NCI-H69 (cell line): ENCODE measurements around the gene DDX28.

Experiments
- DNase-seq: peaks from one replicate; lab custom pipeline; 2025; lab: John Stamatoyannopoulos, UW

The DDX28 gene, protein sequence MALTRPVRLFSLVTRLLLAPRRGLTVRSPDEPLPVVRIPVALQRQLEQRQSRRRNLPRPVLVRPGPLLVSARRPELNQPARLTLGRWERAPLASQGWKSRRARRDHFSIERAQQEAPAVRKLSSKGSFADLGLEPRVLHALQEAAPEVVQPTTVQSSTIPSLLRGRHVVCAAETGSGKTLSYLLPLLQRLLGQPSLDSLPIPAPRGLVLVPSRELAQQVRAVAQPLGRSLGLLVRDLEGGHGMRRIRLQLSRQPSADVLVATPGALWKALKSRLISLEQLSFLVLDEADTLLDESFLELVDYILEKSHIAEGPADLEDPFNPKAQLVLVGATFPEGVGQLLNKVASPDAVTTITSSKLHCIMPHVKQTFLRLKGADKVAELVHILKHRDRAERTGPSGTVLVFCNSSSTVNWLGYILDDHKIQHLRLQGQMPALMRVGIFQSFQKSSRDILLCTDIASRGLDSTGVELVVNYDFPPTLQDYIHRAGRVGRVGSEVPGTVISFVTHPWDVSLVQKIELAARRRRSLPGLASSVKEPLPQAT

DNA sequence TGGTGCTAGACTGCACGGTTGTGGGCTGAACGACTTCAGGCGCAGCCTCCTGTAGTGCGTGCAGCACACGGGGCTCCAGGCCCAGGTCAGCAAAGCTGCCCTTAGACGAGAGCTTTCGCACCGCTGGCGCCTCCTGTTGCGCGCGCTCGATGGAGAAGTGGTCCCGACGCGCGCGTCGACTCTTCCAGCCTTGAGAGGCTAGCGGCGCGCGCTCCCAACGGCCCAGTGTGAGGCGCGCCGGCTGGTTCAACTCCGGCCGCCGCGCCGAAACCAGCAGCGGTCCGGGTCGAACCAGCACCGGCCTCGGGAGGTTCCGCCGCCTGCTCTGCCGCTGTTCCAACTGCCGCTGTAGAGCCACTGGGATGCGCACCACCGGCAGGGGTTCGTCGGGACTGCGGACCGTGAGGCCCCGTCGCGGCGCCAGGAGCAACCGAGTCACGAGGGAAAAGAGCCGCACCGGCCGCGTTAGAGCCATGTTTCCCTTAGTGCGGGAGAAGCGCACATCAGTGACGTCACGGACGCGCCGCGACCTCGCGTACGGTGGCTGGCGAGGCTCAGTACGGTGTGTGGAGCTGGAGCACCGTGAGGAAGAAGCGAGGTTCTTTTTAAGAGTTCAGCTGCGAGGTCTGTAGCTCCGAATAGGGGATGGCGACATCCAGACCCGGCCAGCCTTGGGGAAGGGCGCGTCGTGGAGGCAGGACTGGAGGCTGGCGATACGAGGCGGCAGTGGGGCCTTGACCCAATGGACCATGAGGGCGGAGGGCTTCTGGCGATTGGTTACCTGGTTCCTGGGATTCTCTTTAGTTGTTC lies at the start of gene DDX28, which contains the start of gene DUS2:
DDX28 (minus strand) TSS at position 505 of the 810 bp plus-strand sequence; CDS start at position 475, 30 bp downstream.
DUS2 (plus strand) TSS at position 557 of the 810 bp plus-strand sequence. CDS start 14,740 bp downstream, outside the sequence.
- peak; percentile 86 for DNase-seq

DNA sequence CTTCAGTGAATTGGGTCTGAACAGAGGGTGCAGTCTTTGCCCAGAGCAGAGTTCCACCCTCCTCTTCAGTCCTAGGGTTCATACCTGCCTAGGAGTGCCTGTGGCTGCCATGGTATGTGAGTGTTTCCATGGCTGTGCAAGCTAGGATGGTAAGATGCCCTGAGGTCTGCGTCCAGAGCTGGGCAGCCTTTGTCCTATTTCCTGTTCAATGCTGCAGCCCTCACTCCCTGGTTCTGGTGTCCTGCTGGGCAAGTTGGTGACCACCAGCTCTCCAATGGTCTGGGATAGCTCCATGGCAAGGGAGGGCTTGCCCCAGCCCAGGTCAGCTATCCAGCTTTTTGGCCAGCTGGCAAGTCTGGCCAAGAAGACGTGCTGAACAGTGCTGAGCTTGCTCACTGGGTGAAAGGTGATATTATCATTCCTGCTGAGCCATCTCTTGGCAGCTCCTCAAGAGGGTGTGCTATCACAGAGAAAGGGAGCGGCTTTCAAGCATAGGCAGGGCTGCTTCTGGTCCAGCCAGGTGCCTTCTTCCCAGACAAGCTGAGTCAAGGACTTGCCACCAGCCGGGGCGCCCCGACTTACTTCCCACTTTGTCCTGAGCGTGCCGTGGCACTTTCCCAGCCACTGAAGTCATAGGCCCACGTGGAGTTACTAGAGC lies 49.1 kb upstream of the DDX28 start:
- no peak for DNase-seq

- no peak for DNase-seq
Measured at GRCh38 chr16:68071518-68071901, 48.5 kb upstream of the DDX28 start.

- no peak for DNase-seq
Measured at GRCh38 chr16:68070806-68071517, 47.9 kb upstream of the DDX28 start.

- DNase-seq, result no peak
Measured at GRCh38 chr16:68070249-68070730, 47.3 kb upstream of the DDX28 start.

DNA sequence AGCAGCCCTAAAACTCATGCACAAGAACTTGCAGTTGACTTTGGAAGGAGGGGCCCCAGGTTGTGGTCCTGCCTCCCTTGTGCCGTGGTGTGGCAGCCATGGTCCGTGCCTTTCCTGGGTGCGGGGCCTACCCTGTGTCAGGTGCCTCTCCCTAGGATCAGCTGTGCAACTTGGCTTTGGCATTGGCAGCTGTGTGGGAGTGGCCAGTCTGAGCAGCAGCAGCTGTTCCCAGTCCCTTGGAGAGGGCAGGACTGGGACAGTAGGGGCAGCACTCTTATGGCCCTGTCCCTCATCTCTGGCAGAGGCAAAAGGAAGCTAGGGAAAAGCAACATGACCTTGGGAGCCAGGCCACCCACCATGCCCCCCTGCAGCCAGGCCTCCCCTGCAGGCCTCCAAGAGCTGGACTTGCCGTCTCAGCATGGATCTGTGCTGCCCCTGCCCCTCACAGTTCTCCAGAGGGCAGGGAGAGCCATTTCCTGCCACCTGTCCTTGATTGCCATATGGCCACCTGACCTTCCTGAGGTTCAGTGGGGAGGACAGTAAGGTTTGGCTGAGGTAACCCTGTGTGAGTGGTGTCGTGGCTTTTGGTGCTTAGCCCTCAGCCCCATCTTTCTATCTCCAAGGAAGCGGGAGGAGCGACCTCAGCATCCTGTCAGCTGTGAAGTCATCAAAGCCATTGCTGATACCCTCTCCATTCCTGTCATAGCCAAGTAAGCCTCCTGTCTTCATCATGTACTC lies 46.6 kb upstream of the DDX28 start:
- DNase-seq, result peak; percentile 41

- no peak for DNase-seq
Measured at GRCh38 chr16:68068926-68069325, 45.9 kb upstream of the DDX28 start.

GRCh38 chr16:68066763-68067162 lies 43.7 kb upstream of the DDX28 start:
- no peak for DNase-seq

DNA sequence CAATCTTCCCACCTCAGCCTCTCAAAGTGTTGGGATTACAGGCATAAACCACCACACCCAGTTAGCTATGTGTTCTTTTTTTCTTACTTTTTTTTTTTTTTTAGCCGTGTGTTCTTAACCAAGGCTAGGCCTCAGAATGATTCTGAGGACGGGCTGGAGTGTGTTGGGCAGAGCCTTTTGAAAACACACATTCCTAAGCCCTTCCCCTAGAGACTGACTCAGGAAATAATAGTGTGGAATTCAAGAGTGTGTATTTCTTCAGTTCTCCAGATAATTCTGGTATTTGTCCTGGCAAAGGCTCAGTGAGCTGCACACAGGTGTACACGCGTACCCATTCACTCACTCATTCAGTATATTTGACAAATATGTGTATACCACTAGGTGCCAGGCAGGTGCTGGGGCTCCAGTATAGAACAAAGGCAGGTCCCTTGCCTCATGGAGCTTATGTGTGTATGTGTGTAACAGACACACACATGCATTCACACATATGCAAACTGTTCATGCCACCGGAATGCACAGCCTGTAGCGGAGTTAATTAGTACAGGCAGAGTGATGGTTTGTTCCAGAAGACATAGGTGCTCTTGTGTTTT lies 42.8 kb upstream of the DDX28 start:
- no peak for DNase-seq

DNA sequence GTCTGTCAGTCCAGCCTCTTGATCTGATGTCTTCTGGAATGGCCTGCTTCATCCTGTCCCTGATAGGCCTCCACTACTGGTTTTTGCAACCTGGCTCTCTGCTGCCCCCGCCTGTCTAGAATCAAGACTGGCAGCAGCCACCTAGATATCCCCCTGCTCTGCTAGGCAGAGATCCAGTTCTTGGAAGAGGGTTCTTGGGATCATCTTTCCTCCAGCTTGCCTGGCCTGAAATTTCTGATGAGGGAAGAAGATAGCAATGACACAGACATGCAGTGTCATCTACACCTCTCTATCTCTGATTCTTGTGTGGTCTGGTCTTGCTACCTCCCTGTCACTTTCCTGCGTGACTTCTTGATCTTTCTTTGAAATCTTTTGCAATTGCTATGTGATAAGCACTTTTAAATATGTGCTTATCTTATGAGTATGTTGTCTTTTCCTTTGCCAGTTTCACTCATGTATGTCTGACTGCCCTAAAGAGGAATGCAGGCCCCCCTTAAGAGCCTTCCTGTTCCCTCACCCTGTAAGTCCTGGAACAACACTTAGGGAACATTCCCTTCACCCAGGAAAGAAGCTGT lies 41.8 kb upstream of the DDX28 start:
- DNase-seq, result peak; percentile 56

- DNase-seq, result no peak
Measured at GRCh38 chr16:68062910-68063393, 39.9 kb upstream of the DDX28 start.

DNA sequence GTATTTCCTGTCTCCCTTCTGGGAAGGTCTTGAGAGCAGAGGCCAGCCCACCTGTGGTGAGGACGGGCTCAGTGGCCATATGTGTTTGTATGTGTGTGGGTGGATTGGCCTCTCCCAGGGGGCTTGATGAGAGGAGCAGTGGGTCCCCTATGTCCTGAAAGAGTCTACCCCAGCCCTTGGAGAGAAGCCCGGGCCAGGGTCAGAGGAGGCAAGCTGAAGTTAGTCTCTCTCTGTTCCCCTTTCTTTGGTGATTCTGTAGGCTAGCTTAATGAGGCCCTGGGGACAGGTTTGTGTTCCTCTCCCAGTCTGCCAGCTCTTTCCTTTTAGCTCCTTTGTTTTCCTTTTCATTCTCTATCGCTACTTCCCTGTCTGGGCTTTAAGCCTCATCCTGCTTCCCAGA lies 38.4 kb upstream of the DDX28 start:
- no peak for DNase-seq

- no peak for DNase-seq
Measured at GRCh38 chr16:68059804-68060203, 36.8 kb upstream of the DDX28 start.

DNA sequence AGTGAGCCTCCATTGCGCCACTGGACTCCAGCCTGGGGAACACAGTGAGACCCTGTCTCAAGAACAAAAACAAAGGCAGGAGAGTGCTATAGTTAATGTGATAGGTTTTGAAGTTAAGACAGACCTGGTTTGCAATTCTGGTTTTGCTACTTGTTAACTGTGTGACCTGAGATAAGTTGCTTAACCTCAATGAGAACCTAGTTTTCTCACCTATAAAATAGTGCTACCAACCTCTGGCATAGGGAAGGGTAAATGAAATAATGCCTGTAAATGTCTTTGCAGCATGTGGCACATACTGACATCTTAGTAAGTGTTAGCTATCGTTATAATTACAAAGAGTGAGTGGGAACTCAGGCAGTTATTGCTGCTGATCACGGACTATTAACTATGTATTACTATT lies 32.4 kb upstream of the DDX28 start:
- no peak for DNase-seq

- no peak for DNase-seq
Measured at GRCh38 chr16:68049449-68049848, 26.4 kb upstream of the DDX28 start.

- no peak for DNase-seq
Measured at GRCh38 chr16:68047987-68048386, 25.0 kb upstream of the DDX28 start.

DNA sequence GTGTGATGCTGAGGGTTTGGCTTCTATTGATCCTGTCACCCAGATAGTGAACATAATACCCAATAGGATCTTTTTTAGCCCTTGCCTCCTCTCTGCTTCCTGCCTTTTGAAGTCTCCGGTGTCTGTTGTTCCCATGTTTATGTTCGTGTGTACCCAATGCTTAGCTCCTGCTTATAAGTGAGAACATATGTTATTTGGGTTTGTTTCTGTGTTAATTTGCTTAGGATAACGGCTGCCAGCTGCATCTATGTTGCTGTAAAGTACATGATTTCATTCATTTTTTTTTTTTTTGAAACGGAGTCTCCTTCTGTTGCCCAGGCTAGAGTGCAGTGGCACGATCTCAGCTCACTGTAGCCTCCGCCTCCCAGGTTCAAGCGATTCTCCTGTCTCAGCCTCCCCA lies 23.1 kb upstream of the DDX28 start:
- DNase-seq, result no peak

- no peak for DNase-seq
Measured at GRCh38 chr16:68041783-68042182, 18.8 kb upstream of the DDX28 start.

- peak; percentile 68 for DNase-seq
Measured at GRCh38 chr16:68040506-68041288, 17.7 kb upstream of the DDX28 start.
